ENCODE data around the gene OIT3.

GRCh38 chr10:72952189-72952588 lies 58.6 kb downstream of the OIT3 start:
- TF ChIP-seq CTCF (IDR thresholded peaks at IDR 0.05; ENCODE audit: borderline replicate concordance, extremely low read depth, low read length, poor library complexity, severe bottlenecking) (no peak), EZH2 (IDR thresholded peaks at IDR 0.05; ENCODE audit: borderline replicate concordance, low read depth, low read length, severe bottlenecking) (no peak)

All from DND-41 (cell line).